ENCODE results near the gene SRBD1. TPM values are rescaled to one million over a fixed set of nuclear protein-coding genes. Genes with fewer than 3 reads are reported as not detected.

The SRBD1 gene
- total RNA-seq, 1 experiment from 2014 or later = 20.6 TPM

- POLR2A ChIA-PET = no interaction called here
- Histone ChIP-seq H3K27ac (ENCODE audit: low read depth, low read length) (no peak overlapping the region), H3K4me2 (ENCODE audit: low read length) (no peak overlapping the region), H3K9me3 (ENCODE audit: control insufficient read depth in 1 of 2, insufficient read depth in 1 of 2, low read depth in 1 of 2, low read length in 2 of 2) (no peaks in the 10 kb centered on the region), H3K9ac (ENCODE audit: low read length) (no peak overlapping the region), H2AFZ (ENCODE audit: low read depth, low read length, poor library complexity, severe bottlenecking) (no peak overlapping the region), H4K20me1 (ENCODE audit: insufficient read depth) (no peaks in the 10 kb centered on the region), H3K4me1 (ENCODE audit: control insufficient read depth in 1 of 2, insufficient read depth in 2 of 2, low read length in 2 of 2) (no peaks in the 10 kb centered on the region), H3K9me2 (ENCODE audit: insufficient read depth) (no peaks in the 10 kb centered on the region), H3K79me2 (ENCODE audit: insufficient read depth, low read length) (peaks cover 13% of the 10 kb centered on the region; the same call in 1 of the 2 replicates), H3K27me3 (ENCODE audit: insufficient read depth, low read length) (no peaks in the 10 kb centered on the region), H3K36me3 (ENCODE audit: control insufficient read depth in 1 of 2, insufficient read depth in 2 of 2, low read length in 2 of 2) (peaks cover 2 to 11% of the 10 kb centered on the region in 2 experiments; a peak in 1 of 4 replicates), H3K4me3 (replicated peaks in 1 of 2; ENCODE audit: low read depth in 1 of 2, low read length in 2 of 2) (no peak overlapping the region)
- RAD21 ChIA-PET (ENCODE audit: low non-redundant PET in 1 of 2, low total read pairs in 2 of 2, uncharacterized antibody in 2 of 2, unreplicated experiment in 2 of 2) = no interaction called here
- BruUV-seq (replicated peaks) = no TSS peak
- CTCF ChIA-PET = interaction anchor here (1.0 to 2.6 kb wide), 2 partner anchors 8 to 74 kb away, joined by 3 to 7 read pairs; no protein-coding TSS in a partner anchor
- TF ChIP-seq ZNF274 (IDR thresholded peaks at IDR 0.05; ENCODE audit: low read depth, low read length) (no peak), SP1 (IDR thresholded peaks at IDR 0.05; ENCODE audit: low read depth) (no peak), SRF (IDR thresholded peaks at IDR 0.05; ENCODE audit: low read depth) (no peak), YY1 (IDR thresholded peaks at IDR 0.05; ENCODE audit: extremely low read depth, insufficient replicate concordance, low read depth, low read length) (no peak), EZH2phosphoT487 (IDR thresholded peaks at IDR 0.05; ENCODE audit: borderline replicate concordance) (no peak), REST (IDR thresholded peaks at IDR 0.05; ENCODE audit: low read depth) (no peak), EZH2 (IDR thresholded peaks at IDR 0.05) (no peak)
- no peak for ATAC-seq
- intact Hi-C loops (cut with micrococcal nuclease) = loop anchor here (5.0 kb wide), 1 partner anchor 595 kb away; no protein-coding TSS in a partner anchor
- DNase-seq (ENCODE audit: low read depth, low spot score) = no peak
Observed at GRCh38 chr2:45577441-45577840, 33.6 kb downstream of the SRBD1 start.

Data from HCT116 (cell line).